Breast epithelium (tissue), 3 donors: ENCODE data around the gene OR9K2.

Experiments used
- POLR2A ChIP-seq: fragments of 450-650 bp; IDR thresholded peaks from one replicate; pipeline ENCODE4 v1.6.1; 2016; ENCODE audit warnings: antibody characterized with exemption, mild to moderate bottlenecking, moderate library complexity
- POLR2AphosphoS5 ChIP-seq, 3 donors: sonication (generic); formaldehyde crosslinking; IDR thresholded peaks; one replicate each; pipeline ENCODE4 v1.6.1; 2017; ENCODE audit warnings: antibody characterized with exemption in 3 of 3
- TF ChIP-seq, protein P1 (sequence below), 3 donors: fragments of 450-650 bp; IDR thresholded peaks; one replicate each; pipeline ENCODE4 v1.5.1; 2016 to 2017; ENCODE audit warnings: antibody characterized with exemption in 3 of 3, mild to moderate bottlenecking in 3 of 3, moderate library complexity in 3 of 3

DNA sequence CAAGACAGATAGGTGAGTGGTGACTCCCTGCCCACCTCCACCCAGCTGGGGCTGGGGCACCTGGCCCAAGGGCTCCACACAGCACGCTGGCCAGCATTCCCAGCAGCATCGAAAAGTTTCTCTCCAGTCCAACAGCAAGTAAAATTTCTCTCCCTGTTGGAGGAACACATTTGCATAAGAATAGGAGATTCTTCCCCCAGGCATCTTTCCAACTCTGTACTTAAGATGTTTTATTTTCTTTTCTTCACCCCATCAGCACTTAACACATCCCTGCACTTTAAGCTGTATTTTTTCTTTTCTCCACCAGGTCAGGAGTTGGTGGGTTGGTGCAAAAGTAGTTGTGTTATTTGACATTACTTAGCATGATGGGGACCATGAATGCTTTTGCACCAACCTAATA is 47.2 kb downstream of the OR9K2 start:
- TF ChIP-seq, protein P1, sequence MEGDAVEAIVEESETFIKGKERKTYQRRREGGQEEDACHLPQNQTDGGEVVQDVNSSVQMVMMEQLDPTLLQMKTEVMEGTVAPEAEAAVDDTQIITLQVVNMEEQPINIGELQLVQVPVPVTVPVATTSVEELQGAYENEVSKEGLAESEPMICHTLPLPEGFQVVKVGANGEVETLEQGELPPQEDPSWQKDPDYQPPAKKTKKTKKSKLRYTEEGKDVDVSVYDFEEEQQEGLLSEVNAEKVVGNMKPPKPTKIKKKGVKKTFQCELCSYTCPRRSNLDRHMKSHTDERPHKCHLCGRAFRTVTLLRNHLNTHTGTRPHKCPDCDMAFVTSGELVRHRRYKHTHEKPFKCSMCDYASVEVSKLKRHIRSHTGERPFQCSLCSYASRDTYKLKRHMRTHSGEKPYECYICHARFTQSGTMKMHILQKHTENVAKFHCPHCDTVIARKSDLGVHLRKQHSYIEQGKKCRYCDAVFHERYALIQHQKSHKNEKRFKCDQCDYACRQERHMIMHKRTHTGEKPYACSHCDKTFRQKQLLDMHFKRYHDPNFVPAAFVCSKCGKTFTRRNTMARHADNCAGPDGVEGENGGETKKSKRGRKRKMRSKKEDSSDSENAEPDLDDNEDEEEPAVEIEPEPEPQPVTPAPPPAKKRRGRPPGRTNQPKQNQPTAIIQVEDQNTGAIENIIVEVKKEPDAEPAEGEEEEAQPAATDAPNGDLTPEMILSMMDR (IDR thresholded peaks at IDR 0.05): no peak
- TF ChIP-seq POLR2AphosphoS5 (IDR thresholded peaks at IDR 0.05) (no peak), POLR2A (no peak)
